Mucosa of descending colon (tissue), 3 donors: Measurements from ENCODE around the gene C5orf58. TPM values are rescaled to one million over a fixed set of nuclear protein-coding genes. Genes with fewer than 3 reads are reported as not detected.

Experiments
- ATAC-seq: fragments of 200-7000 bp; cut with Tn5 transposase; one replicate; pipeline ENCODE4 v1.9.1; 2020; ENCODE audit warnings: mild to moderate bottlenecking, moderate library complexity
- DNase-seq, 3 donors: peaks; one replicate each; pipeline ENCODE4 v3.0.0-alpha.2; 2020
- H3K36me3 ChIP-seq: fragments of 200-600 bp; one replicate; pipeline ENCODE4 v1.8.0; 2021; ENCODE audit warnings: low read depth, mild to moderate bottlenecking
- H3K4me1 ChIP-seq: fragments of 200-600 bp; one replicate; pipeline ENCODE4 v1.8.0; 2021; ENCODE audit warnings: low read depth, mild to moderate bottlenecking
- H3K4me3 ChIP-seq: fragments of 200-600 bp; one replicate; pipeline ENCODE4 v1.8.0; 2021; ENCODE audit warnings: mild to moderate bottlenecking
- H3K9me3 ChIP-seq: fragments of 200-600 bp; one replicate; pipeline ENCODE4 v1.8.0; 2021; ENCODE audit warnings: mild to moderate bottlenecking
- intact Hi-C, 2 donors: fragments of 100-400 bp; cut with DNase I in 1 of 2; cut with micrococcal nuclease in 1 of 2; formaldehyde crosslinking; loops; one replicate each; pipeline versions ENCODE4 v1.11.0 to v1.11.1; 2022; cut with DNase I, micrococcal nuclease
- total RNA-seq, 3 donors: library from RNA; stranded (reverse); fragmentation: NEBNext Ultra II Directional in 2 of 3; extraction: Animal tissue kit (Norgen Biotek cat#: 25700) in 2 of 3; gene quantifications; one replicate each; pipeline versions ENCODE4 v1.2.1 to v1.2.4, GENCODE V29; 2021 to 2023
- TF ChIP-seq, protein P1 (sequence below): fragments of 200-600 bp; IDR thresholded peaks from one replicate; pipeline ENCODE4 v1.8.0; 2022; ENCODE audit warnings: antibody characterized with exemption, mild to moderate bottlenecking
- donor health status: DM: no; HTN: no; CAD: no; lungs with moderate emphysema.
- donor health status: DM: no; HTN: no; CAD: no.
- donor health status: DM: no; HTN: yes; CAD: no.

Gene C5orf58
- total RNA-seq, 3 donors from 2014 or later = not detected

DNA sequence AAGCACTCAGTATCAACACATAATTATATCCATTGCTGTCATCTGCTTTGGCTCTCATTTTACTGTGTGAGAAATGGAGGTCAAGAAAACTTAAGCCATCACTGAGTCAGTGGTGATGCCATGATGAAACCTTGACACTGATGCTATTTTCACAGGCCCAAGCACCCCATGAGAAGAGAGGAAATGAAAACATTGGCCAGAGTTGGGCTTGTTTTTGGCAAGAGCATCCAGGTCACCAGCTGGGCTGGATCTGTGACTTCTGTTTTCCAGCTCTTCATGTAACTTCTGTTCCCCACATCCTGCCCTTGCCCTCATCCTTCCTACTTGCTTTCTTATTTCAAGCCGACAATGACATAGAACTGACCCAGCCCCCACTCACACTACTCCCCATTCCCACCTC lies 54.7 kb downstream of the C5orf58 start:
- Histone ChIP-seq H3K4me3 (no peak overlapping the region), H3K4me1 (peaks cover 3% of the 10 kb centered on the region), H3K9me3 (no peaks in the 10 kb centered on the region), H3K36me3 (no peaks in the 10 kb centered on the region)
- TF ChIP-seq, protein P1, sequence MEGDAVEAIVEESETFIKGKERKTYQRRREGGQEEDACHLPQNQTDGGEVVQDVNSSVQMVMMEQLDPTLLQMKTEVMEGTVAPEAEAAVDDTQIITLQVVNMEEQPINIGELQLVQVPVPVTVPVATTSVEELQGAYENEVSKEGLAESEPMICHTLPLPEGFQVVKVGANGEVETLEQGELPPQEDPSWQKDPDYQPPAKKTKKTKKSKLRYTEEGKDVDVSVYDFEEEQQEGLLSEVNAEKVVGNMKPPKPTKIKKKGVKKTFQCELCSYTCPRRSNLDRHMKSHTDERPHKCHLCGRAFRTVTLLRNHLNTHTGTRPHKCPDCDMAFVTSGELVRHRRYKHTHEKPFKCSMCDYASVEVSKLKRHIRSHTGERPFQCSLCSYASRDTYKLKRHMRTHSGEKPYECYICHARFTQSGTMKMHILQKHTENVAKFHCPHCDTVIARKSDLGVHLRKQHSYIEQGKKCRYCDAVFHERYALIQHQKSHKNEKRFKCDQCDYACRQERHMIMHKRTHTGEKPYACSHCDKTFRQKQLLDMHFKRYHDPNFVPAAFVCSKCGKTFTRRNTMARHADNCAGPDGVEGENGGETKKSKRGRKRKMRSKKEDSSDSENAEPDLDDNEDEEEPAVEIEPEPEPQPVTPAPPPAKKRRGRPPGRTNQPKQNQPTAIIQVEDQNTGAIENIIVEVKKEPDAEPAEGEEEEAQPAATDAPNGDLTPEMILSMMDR = no peak
- ATAC-seq (peak; percentile 69), DNase-seq (peak in 1 of 3 donors; percentile 53)
- intact Hi-C loops = no loop called here

DNA sequence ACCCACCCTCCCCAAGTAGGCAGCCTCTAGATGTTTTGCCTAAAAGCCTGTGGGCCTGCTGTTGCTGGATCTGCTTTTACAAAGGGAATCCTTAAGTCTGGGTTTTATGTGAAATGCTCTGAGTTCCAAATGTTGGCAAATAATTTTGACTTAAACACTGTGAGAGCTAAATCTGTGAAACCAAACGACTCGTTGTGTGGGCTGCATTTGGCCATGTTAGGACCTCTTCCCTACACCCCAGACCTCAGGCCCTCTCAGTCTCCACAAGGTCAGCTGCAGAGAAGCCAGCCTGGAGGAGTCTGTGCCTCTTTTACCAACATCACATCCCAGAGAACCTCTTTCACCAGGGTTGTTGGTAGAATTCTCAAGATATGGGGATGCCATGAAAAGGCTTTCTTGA lies 55.4 kb downstream of the C5orf58 start:
- Histone ChIP-seq H3K9me3 (no peaks in the 10 kb centered on the region), H3K4me1 (no peaks in the 10 kb centered on the region), H3K4me3 (no peak overlapping the region), H3K36me3 (no peaks in the 10 kb centered on the region)
- DNase-seq = no peak
- TF ChIP-seq, protein P1 = no peak
- intact Hi-C loops = no loop called here
- ATAC-seq = no peak

DNA sequence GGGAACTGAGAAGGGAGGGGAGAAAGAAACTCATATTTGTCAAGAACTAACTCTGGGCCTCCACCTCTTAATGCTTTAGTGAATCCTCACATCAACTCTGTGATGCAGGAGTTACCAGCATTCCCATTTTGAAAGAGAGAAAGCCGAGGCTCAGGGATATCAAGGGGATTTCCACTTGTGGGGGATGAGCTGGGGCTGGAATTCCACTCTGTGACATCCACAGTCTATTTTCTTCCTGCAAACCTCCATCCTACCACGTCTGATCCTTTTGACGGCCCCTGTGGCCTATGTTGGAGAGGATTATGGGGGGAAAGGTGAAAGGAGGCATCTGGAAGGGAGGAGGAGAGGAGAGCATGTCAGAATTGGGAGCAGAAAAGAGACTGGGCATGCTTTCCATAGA lies 55.8 kb downstream of the C5orf58 start:
- TF ChIP-seq, protein P1 = no peak
- intact Hi-C loops = no loop called here
- Histone ChIP-seq H3K4me1 (no peaks in the 10 kb centered on the region), H3K4me3 (no peak overlapping the region), H3K9me3 (no peaks in the 10 kb centered on the region), H3K36me3 (no peaks in the 10 kb centered on the region)
- no peak for ATAC-seq
- no peak for DNase-seq

DNA sequence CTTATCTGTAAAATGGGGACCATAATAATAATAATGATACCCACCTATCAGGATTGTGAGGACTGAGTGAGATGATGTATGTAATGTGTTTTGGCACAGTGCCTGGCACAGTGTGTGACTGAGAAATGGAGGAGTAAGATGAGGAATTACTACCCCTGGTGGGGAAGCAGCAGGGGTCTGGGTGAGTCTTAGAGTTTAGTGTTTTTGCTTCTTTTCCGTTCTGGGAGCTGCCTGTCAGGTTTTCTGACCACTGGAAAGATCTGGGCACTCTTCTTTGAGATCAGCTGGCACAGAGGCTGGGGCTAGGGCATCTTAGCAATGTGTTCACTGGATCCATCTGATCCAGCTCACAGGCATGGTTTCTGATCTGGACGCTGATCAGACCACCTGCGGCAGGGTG lies 56.3 kb downstream of the C5orf58 start:
- ATAC-seq (no peak), DNase-seq (no peak)
- H3K36me3 ChIP-seq = no peaks in the 10 kb centered on the region
- intact Hi-C loops = no loop called here
- no peaks in the 10 kb centered on the region for H3K9me3 ChIP-seq
- no peaks in the 10 kb centered on the region for H3K4me1 ChIP-seq
- H3K4me3 ChIP-seq = no peak overlapping the region
- TF ChIP-seq, protein P1 = no peak

DNA sequence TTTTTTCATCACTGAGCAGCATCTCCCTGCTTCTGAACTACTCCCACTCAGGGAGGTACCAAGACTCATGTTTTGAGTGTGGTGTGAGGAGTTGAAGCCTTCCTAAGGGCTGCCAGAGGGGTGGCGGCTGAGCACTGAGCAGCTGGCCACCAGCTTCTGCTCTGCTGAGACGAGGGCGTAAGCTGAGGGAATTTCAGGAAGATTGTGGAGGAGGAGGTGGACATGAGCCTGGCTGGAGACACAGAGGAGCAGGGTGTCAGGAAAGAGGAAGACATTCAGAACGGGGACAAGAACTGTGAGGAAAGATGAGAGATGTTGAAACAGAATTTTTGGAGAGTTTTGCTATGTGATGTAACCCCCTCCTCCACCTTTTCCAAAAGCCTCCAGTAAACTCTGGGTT lies 57.0 kb downstream of the C5orf58 start:
- H3K4me1 ChIP-seq = no peaks in the 10 kb centered on the region
- ATAC-seq (no peak), DNase-seq (no peak)
- TF ChIP-seq, protein P1 = no peak
- intact Hi-C loops = no loop called here
- no peak overlapping the region for H3K4me3 ChIP-seq
- H3K36me3 ChIP-seq = no peaks in the 10 kb centered on the region
- no peaks in the 10 kb centered on the region for H3K9me3 ChIP-seq

DNA sequence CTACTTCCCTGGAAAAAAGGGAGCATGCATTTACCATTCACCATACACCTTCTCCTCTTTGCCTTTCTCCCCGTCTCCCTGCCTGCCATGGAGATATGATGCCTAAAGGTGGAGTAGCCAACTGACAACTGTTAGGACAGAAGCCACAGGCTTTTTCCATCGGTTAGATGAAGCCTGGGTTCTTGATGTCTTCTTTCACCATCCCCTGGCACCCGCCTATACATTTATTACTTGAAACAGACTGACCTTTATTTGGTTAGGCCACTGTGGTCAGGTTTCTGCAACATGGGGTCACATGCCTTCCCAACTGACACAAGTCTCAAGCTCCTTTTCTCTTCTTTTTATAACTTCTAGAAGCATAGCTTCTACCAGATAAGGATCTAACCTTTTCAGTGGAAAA lies 57.7 kb downstream of the C5orf58 start:
- intact Hi-C loops = no loop called here
- Histone ChIP-seq H3K4me3 (no peak overlapping the region), H3K36me3 (no peaks in the 10 kb centered on the region), H3K9me3 (no peaks in the 10 kb centered on the region), H3K4me1 (no peaks in the 10 kb centered on the region)
- DNase-seq = no peak
- ATAC-seq = no peak
- TF ChIP-seq, protein P1 = no peak
